Stimulated activated CD4-positive, alpha-beta T cell treated with anti-CD3 and anti-CD28 coated beads, Interleukin-2, amount 100 ng/mL, for 4 hours (primary cell): ENCODE results near the gene PRKRIP1.
"Not testable (repeated sequence)": the region's sequence is repeated elsewhere in the genome, so short reads cannot be mapped to it uniquely, and the experiment has no call there.

Source experiments
- DNase-seq: peaks from one replicate; pipeline ENCODE4 v3.0.0-alpha.2; 2020; ENCODE audit warnings: low read depth

PRKRIP1 gene

GRCh38 chr7:102431617-102432298, 35.6 kb downstream of the PRKRIP1 start:
- peak; percentile 47 for DNase-seq

- DNase-seq, result no peak
Measured at GRCh38 chr7:102432442-102433218, 36.5 kb downstream of the PRKRIP1 start.

GRCh38 chr7:102433219-102434038, 37.3 kb downstream of the PRKRIP1 start, which contains the start of gene ORAI2:
TSS of gene ORAI2 (plus strand) at chr7:102433575. CDS start at chr7:102438957, 5,382 bp downstream.
- DNase-seq, result peak; percentile 84

- DNase-seq, result no peak
Measured at GRCh38 chr7:102434039-102434486, 37.9 kb downstream of the PRKRIP1 start.

- DNase-seq, result no peak
Measured at GRCh38 chr7:102436118-102436517, 40.0 kb downstream of the PRKRIP1 start.

GRCh38 chr7:102439963-102440795, 44.0 kb downstream of the PRKRIP1 start:
- DNase-seq, result no peak

GRCh38 chr7:102444961-102445673, 49.0 kb downstream of the PRKRIP1 start:
- no peak for DNase-seq

GRCh38 chr7:102445674-102446071, 49.5 kb downstream of the PRKRIP1 start:
- DNase-seq, result no peak

- no peak for DNase-seq
Measured at GRCh38 chr7:102446387-102447156, 50.4 kb downstream of the PRKRIP1 start.

- no peak for DNase-seq
Measured at GRCh38 chr7:102447311-102447710, 51.1 kb downstream of the PRKRIP1 start.

- no peak for DNase-seq
Measured at GRCh38 chr7:102449136-102449535, 53.0 kb downstream of the PRKRIP1 start.

GRCh38 chr7:102450242-102450641, 54.1 kb downstream of the PRKRIP1 start:
- peak; percentile 44 for DNase-seq

- DNase-seq, result no peak
Measured at GRCh38 chr7:102451371-102452054, 55.4 kb downstream of the PRKRIP1 start.

- no peak for DNase-seq
Measured at GRCh38 chr7:102452451-102452850, 56.3 kb downstream of the PRKRIP1 start.

GRCh38 chr7:102453319-102453718, 57.2 kb downstream of the PRKRIP1 start:
- DNase-seq, result no peak

GRCh38 chr7:102454468-102454867, 58.3 kb downstream of the PRKRIP1 start:
- no peak for DNase-seq

GRCh38 chr7:102454932-102455331, 58.8 kb downstream of the PRKRIP1 start:
- not testable (repeated sequence) for DNase-seq

GRCh38 chr7:102455596-102455995, 59.4 kb downstream of the PRKRIP1 start:
- DNase-seq, result no peak

- no peak for DNase-seq
Measured at GRCh38 chr7:102456327-102456726, 60.2 kb downstream of the PRKRIP1 start.
